SW480 (cell line): ENCODE results near the gene LSAMP.

Experiments used
- DNase-seq: peaks from one replicate; pipeline ENCODE4 v3.0.0-alpha.2; 2016; ENCODE audit warnings: low spot score

The LSAMP gene

DNA sequence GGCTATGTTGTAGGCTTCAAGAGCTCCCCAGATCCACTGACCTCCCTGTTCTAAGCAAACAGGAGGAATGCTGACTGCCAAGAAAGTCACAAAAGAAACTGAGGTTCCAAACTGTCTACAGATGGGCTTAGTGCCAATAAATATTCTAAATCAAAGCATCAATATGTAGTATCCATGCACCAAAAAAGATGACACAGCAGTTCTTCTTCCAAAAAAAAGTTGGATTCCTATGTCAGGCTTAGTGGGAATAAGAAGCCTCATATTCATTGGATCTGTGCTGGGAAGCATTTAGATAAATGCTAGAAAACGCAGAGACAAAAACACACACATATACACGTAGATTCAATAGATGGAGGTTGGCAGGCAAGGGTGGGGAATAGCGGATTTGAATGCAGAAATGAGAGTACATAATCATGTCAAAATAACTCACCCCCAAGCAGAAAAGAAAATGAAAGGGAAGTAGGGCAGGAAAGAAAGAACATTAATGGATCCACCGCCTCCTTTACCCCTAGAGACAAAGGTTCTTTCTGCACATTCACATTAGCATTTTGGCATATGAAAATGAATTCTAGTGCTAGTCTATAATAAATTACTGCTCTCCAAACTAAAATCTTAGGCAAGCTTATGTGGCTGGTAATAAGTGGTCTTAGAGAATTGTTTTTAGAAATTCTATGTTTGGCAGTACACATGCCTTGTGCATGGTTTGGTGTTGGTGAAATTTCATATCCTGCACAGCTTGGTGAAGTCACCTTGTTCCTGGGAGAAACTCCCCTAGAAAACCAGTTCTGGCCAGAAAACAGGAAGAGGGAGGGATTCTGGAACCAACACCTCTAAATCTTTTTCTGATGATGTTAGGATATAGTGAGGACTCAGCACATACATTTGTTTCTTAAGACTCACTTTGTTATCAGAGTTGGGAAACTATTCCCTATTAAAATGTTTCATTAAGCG is 283.4 kb downstream of the LSAMP start:
- no peak for DNase-seq

DNA sequence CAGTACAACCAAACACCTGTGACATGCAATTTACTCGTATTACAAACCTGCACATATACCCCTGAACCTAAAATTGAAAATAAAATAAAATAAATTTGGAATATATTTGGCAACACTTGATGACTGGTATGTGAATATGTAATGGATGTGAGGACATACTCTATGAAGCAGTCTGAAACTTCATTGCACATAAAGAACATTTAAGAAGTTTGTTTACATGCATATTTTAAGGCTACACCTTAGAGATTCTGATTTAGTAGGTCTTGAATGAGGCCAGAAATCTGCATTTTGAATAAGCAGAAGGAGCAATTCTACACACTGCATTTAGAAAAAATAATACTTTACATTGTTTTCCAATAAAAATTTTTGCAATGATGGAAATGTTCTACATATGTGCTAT is 284.7 kb downstream of the LSAMP start:
- no peak for DNase-seq

- no peak for DNase-seq
Observed at GRCh38 chr3:116155841-116156240, 289.4 kb downstream of the LSAMP start.

DNA sequence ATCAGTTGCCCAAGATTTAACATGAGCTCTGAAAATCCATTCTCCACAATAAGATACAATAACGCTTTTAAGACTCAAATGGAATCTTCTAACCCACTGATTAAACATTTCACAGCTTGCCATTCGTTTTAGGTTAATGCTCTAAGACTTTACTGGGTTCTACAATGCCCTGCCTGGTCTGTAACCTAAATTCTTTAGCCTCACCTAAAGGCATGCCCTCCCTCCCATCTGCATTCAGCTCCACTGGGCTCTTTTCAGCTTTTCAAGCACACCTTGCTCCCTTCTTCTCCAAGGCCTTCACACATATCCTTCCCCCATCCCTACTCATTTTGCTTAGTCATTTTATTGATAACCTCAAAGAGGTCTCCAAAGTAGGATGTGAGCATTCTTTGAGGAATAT is 290.9 kb downstream of the LSAMP start:
- DNase-seq: no peak

DNA sequence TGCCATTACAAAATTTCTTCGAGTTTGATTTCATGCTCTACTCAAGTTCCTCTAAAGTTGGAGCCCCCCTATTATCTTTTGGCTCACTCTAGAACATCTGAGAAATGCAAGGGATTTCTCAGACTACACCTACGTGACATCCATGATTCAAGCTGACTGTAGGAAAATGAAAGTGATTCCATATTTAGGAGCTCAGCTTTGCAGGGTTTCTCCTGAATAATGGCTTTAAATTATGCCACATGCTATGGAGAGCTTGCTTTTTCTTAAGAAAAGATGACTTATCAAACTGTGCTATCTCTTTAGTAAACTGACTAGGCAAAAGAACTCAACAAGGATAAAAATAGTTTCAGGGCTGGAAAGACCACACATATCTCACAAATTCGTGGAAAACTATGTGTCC is 292.1 kb downstream of the LSAMP start:
- DNase-seq: no peak

DNA sequence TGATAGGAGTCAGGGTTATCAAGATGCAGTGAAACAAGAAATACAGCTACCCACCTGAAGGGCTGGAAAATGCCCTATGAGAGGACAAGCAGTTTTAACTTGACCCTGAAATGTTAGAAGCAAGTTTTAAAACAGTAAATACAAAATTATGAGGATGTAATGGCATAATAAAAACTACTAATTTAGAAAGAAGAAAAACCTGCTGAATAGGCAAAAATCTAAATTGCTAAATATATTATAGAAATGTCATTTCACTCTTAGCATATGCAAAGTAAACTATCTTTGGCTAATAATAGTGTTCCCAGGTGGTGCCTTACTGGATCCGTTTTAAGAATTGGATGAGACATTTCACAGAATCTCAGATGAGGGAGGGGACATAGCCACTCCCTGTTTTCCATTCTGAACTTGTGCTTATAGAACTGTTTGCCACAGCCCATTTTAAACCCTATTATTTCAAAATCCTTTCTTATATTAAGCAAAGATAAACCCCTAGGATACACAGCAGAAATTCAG is 294.6 kb downstream of the LSAMP start:
- no peak for DNase-seq

GRCh38 chr3:116148881-116149851 is 296.1 kb downstream of the LSAMP start:
- no peak for DNase-seq

DNA sequence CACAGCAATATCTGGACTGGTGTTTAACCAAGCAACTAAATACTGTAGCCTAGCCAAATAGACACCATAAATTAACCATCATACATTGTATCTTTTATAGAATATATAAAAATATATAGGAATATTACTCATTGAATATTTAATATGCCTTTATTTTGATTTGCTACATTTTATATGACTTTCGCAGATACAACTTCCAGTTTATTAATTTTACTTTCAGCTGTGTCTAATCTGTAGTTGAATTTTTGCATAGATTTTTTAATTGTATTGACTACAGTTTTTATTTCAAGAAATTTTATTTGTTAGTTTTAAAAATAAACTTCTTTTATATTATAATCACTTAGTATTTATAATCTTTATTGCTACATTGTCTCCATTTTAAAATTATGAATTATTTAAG is 299.7 kb downstream of the LSAMP start:
- DNase-seq: no peak

GRCh38 chr3:116141724-116142123 is 303.6 kb downstream of the LSAMP start:
- DNase-seq: no peak

DNA sequence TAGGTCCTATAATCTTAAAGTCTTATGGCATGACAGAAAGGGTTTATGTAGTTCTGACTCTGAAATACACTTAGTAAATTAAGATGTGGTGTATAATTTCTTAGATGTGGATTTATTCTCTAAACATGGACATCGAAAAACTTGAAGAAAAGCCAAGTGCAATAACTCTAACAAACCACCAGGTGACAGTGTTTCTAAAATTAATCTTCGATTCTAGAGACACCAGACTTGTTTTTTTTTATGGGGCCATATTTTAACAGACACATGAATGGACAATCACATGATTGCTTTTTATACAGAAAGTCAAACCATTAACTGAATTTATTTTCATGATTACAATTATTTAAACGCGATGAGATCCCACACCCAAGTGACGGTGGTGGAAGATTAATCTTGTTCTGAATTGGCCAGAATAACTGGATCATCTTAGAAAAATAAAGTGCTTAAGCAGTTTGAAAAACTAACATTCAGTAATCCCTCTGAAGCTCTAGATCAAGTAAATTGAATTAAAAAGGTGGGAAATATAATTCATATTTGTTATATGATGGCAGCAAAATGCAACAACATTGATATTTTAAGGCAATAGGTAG is 305.1 kb downstream of the LSAMP start:
- DNase-seq: peak; percentile 58

- no peak for DNase-seq
Observed at GRCh38 chr3:116139641-116140040, 305.6 kb downstream of the LSAMP start.

DNA sequence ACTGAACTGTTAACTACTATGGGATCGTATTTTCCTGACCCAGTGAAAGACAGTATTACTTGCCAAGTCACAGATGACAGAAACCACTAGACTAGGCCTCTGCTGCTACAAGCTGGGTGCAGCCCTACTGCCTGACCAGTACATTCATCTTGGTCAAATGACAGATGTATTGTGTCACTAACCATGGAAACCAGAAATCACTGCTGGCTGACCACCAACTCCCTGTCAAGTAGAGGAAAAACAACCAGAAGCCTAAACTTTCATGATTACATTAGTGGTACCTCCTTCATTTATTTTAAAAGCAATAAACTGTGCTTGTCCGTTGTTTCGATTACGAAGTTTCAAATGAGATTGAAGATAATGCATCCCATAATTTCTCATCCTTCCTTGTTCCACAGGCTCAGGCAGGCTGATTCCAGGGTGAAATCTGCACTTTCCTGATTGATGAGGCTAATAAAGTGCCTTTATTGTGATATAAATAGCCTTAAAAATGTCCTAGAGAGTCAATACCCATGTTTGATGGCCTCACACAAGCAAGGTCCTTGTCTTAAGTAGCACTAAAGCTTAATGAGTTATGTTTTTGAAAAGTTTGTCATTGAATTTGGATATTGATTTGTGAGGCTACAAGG is 309.7 kb downstream of the LSAMP start:
- DNase-seq: no peak

DNA sequence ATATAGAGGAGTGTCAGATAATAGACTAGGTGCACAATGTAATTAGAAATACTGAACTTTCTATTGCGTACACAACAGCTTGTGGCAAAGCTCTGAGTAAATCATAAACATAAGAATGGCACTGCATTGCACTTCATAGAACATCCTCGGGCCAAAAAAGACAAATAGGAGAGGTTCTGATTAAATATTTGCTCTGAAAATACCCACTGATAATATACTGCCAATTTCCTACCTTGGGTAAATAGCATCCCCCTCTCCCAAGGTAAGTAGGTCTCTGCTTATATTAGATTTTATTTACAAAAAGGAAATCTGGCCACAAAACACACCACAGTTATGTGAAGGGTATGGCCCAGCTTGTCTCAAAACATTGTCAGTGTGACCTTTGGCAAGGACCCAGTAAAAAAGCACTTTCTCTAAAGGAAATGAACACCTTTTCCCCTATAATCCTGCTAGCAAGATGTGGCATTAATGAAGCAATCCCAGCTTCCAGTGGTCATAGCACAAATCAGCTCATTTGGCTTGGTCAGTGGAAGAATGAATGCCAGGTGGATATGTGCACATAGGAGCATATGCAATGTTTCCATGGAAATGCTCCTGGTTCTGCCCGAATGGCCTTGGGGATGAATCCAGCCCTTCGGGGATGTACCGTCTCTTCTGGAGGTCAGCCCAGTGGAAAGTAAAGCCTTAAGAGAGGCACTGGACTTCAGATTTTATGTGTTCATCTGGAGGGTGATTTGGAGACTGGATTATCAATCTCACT is 315.9 kb downstream of the LSAMP start:
- no peak for DNase-seq

GRCh38 chr3:116127464-116127863 is 317.8 kb downstream of the LSAMP start:
- no peak for DNase-seq

DNA sequence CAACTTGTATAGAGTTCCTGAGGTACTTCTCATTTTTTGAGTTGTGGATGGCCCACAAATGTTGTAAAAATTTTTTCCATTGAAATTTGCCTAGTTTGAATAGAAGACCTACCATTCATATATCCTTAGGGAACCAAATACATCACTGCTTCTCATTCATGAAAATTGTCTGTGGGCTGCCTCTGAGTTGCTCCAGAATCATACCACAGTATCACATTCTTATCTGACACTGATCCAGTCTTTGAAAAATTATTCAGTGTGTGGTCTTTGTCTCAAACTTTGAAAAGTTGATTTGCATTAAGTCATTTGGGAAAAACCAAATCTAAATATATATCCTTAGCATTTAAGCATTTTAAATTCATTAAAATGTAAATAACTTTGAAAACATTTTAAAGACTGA is 321.1 kb downstream of the LSAMP start:
- DNase-seq: no peak

- no peak for DNase-seq
Observed at GRCh38 chr3:116118475-116119169, 326.7 kb downstream of the LSAMP start.

DNA sequence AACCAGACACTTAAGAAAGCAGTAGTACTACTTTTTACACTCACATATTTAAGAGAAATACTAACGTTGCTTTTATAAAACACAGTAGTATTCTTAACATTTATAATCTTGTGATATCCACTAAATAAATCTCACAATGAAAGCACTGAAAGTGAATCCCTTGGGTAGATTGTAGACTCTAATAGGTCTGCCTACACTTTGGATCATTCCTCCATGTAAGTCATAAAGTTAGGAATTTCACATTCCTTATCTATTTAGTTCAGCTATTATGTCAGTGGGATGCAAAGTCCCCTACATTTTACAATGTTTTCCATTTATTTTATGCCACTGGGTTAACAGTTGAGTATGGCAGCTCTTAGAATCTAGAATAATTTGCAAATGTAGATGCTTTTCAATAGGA is 330.7 kb downstream of the LSAMP start:
- DNase-seq: no peak

GRCh38 chr3:116112696-116113095 is 332.6 kb downstream of the LSAMP start:
- no peak for DNase-seq

DNA sequence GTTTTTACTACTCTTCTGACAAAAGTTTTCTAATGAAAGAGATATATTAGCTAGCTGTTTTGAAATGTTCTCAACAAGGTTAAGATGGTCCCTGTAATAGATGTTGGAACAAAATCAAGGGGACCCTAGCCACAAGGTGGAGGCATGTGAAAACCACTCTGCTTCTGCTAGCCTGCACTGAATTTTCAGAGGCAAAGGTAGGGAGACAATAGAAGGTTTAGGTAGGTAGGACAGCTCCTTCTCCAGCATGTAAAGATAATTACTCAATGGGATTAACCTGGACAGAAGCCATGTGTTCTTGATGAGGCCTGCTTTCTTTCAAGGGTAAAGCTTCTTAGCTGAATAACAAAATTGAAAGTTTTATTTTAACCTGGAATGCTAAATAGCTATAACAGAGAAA is 333.5 kb downstream of the LSAMP start:
- no peak for DNase-seq

GRCh38 chr3:116103868-116104530 is 341.3 kb downstream of the LSAMP start:
- no peak for DNase-seq
